ENCODE results near the gene ATF7.

ATF7 gene

DNA sequence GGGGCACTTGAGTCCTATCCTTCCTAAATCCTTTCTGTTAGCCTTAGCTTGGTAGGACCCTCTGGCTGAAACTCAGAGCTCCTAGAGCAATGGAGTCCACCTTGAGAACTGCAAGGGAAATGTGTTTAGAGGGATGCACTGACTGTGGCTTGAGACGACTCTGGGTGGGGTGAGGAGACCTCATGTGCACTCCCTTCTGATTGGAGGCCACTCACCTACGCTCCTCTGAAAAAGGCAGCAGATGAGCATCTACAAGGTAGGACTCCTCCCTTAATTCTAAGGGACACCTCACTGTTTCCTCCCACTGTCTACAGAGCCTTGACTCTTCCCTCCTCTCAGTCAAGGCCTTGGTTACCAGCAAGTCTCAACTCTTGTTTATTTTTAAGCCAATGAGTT is 127.9 kb downstream of the ATF7 start:
- H3K4me3 ChIP-seq (ENCODE audit: low read length) = peak overlapping the region; percentile 73

DNA sequence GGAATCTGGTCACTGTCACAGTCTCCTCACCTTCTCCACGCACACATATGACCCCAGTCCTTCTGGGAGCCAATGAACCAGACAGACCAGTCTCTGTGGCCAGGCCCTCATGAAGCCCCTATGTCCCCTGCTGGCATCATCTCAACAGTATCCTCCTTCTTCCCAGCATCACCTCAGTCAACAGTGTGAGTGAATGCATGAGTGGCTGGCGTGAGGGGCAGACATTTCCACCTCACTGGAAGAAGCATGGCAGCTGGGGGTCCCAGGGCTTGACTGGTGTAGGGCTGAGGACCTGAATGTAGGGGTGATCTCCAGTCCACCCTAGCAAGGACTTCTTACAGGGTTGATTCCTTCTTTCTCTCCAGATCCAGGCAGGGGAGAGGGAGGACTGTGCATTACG is 128.7 kb downstream of the ATF7 start:
- TF ChIP-seq CTCF (IDR thresholded peaks at IDR 0.05; ENCODE audit: insufficient read depth, low read depth, low read length, missing control alignments) = no peak
- no peak for DNase-seq (ENCODE audit: low read depth)
- no peak overlapping the region for H3K4me3 ChIP-seq (ENCODE audit: low read length)

More for the DNA sequence above, 127.9 kb downstream of the ATF7 start:
- no peak for DNase-seq (ENCODE audit: low read depth)
- TF ChIP-seq CTCF (IDR thresholded peaks at IDR 0.05; ENCODE audit: insufficient read depth, low read depth, low read length, missing control alignments) = no peak

- DNase-seq (ENCODE audit: low read depth) = no peak
- no peak for TF ChIP-seq CTCF (IDR thresholded peaks at IDR 0.05; ENCODE audit: insufficient read depth, low read depth, low read length, missing control alignments)
- no peak overlapping the region for H3K4me3 ChIP-seq (ENCODE audit: low read length)
These were observed 129.5 kb downstream of the ATF7 start for GRCh38 chr12:53496752-53497032.

GRCh38 chr12:53495903-53496751 is 130.1 kb downstream of the ATF7 start:
- TF ChIP-seq CTCF (IDR thresholded peaks at IDR 0.05; ENCODE audit: insufficient read depth, low read depth, low read length, missing control alignments) = no peak
- DNase-seq (ENCODE audit: low read depth) = no peak
- no peak overlapping the region for H3K4me3 ChIP-seq (ENCODE audit: low read length)

GRCh38 chr12:53493610-53494391 is 132.4 kb downstream of the ATF7 start:
- no peak for DNase-seq (ENCODE audit: low read depth)
- no peak for TF ChIP-seq CTCF (IDR thresholded peaks at IDR 0.05; ENCODE audit: insufficient read depth, low read depth, low read length, missing control alignments)
- peak overlapping the region; percentile 65 for H3K4me3 ChIP-seq (ENCODE audit: low read length)

- H3K4me3 ChIP-seq (ENCODE audit: low read length) = peak overlapping the region; percentile 65
- TF ChIP-seq CTCF (IDR thresholded peaks at IDR 0.05; ENCODE audit: insufficient read depth, low read depth, low read length, missing control alignments) = no peak
- peak; percentile 86 for DNase-seq (ENCODE audit: low read depth)
These were observed 133.2 kb downstream of the ATF7 start for GRCh38 chr12:53492830-53493609.
